ENCODE results near the gene ERMP1.

ERMP1 gene

DNA sequence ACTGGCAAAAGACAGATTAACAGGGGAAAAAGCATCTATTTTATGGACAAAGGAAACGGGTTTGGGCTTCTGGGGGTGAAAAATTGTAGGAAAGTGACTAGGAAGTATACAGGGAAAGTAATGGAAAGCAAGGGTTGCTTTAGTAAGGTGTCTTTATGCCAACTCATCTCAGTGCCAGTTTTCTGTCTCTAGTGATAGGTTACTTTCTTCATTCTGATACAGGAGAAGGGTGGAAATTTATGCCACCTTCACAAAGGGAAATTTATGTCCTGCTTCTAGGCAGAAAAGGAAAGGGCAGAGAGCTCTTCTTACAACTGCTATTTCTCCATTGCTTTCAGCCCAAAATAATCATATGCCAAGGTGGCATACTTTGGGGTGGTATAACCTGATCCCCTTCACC, 20.1 kb upstream of the ERMP1 start:
- no peak for DNase-seq

GRCh38 chr9:5851445-5851844, 18.5 kb upstream of the ERMP1 start:
- DNase-seq, result peak; percentile 38

DNA sequence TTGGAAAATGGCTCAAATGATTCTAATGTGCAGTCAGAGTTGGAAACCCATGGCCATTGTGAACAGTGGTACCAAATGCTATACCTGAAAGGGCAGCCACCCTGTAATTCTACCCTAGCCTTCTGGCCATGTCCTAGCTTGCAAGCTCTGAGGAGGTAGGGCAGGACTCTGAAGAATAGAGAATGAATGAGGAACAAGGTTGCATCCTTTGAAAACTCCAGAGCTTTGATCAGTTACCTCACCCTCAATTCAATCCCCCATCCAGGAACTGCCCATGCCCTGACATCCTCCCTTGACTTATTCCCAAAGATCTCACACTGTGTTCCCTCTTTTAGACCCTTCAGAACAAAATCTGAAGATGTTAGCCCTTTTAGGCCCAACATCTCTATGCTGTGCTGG, 17.8 kb upstream of the ERMP1 start:
- DNase-seq, result no peak

- no peak for DNase-seq
Observed at GRCh38 chr9:5848372-5848882, 15.5 kb upstream of the ERMP1 start.

DNA sequence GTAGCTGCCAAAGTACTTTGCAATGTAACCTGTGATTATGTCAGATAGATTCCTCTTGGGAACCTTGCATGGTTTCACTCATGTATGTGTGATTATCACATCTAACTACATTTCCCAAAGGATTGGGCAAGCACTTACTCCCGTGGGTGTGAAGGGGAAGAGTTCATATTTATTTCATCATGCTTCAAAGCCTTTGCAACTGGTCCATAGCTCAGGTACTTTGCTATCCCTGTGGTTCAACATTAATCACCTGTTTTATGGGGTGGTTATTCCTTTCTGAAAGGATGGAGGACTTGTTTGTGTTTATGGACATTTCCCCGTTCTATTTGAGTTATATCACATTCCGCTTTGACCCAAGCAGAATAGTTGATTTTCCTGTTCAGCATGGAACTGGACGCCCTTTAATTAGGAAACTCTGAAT, 13.6 kb upstream of the ERMP1 start:
- no peak for DNase-seq

GRCh38 chr9:5846096-5846495, 13.2 kb upstream of the ERMP1 start:
- no peak for DNase-seq

DNA sequence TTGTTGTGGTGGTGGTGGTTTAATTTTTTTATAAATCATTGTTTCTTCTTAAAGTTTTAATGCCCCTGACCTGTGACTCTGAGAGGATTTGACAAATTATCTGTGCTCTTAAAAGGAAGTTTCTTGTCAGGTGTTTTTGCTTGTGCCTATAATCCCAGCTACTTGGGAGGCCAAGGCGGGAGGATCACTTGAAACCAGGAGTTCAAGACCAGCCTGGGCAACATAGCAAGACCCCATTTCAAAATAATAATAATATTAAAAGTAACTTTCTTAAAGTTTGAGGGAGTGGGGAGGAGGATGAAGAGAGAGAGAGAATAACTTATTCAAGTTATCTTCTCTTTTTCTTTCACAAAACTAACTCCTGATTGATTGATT, 12.2 kb upstream of the ERMP1 start:
- DNase-seq, result no peak

GRCh38 chr9:5843794-5844471, 11.0 kb upstream of the ERMP1 start:
- no peak for DNase-seq

- DNase-seq, result no peak
Observed at GRCh38 chr9:5842929-5843793, 10.2 kb upstream of the ERMP1 start.

- peak; percentile 65 for DNase-seq
Observed at GRCh38 chr9:5841771-5842573, 9.1 kb upstream of the ERMP1 start.

DNA sequence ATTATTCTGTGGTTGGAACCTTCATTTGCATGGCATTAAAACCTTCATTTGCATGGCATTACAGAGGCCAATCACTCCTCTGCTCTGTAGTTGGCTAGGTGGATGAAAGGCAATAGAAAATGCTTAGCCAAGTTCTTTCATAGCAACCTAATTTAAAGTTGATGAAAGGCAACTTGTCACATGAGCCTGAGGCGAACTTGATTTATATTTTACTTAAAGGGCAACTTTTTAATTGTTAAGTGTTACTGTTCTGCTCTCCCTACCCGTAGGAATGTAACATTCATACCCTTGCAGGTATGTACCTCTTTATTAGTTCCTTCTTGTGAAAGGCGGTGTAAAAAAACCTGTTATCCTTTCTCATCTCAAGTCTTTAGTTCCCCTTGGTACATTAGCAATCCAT, 7.9 kb upstream of the ERMP1 start:
- DNase-seq, result no peak

DNA sequence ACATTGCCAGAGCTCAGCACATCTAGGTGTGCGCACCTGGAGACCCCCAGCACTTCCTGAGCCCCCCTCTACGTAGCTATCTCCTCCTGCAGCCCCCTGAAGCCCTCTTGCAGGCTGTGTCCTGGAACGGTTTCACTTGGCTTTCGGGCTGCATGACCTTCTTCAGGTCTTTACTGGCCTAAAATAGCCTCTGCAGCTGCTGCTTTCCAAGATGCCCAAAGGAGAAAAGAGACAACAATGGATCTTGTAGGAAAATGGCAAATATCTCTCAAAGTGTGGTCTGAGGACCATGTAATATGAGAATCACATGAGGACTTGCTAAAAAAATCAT, 6.6 kb upstream of the ERMP1 start:
- no peak for DNase-seq

DNA sequence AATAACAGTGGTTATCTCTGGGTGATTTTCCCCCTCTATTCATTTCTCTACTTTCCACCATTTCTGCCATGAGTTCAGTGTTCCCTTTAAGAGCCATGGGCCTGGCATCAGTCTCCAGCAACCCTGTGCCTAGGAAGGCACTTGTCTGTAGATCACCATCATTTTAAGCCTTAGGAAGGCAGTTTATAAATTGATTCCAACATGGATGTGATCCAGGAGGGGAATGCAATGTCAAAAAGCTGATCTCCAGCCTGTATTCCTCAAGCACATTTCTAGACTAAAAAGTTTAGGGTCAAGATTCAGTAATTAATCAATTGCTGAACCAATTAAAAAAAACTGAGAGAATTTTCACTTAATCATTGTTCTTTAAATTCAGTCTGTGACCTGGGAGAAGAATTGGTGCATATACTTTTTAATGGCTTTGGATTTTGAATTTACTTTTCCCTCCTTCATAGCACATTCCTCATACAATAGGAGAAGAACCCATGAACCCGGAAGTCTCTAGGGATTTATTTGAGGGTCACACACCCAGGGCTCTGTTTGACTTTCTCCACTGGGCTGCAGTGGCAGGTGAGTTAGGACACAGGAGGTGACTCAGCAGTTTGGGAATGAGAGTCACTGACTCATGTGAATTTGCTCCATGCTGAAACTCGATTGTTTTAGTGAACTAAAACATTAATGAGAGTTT, 6.1 kb upstream of the ERMP1 start:
- DNase-seq, result no peak

DNA sequence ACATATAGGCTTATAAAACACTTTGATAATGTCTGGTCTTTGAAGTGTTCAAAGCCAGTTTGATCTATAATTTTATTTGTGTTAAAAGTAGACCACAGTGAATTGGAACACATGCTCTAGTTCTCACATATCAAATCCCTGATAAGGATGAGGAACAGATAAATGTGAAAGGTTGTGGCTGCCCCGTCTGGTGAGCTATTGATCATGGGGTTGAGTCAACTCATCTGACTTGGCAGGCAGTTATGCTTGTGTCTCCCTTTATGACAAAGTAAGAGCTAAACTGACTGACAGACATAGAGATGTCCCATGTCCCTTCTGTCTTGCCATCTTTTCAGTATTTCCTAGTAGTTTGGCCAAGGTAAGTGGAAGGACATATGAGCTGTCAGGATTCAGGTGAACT, 2.9 kb upstream of the ERMP1 start:
- DNase-seq, result no peak

DNA sequence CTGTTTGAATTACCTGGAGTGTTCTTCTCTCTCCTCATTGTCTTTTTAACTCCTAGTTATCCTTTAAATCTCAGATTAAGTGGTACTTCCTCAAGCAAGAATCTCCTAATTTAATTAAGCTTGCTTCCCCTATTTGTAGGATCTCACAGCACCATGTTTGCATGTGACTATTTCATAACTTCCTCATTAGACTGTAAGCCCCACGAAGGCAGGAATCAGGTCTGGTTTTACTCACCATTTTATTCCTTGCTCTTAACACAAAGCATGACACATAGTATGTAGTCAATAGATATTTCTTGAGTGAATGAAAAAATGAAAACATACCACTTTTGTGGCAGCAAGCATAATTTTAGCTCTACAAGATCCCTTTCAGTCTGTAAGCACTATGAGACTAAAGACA, 1.3 kb upstream of the ERMP1 start:
- DNase-seq, result no peak

GRCh38 chr9:5832071-5832537, 813 bp downstream of the ERMP1 start:
- no peak for DNase-seq

GRCh38 chr9:5825895-5826622, 6.9 kb downstream of the ERMP1 start:
- no peak for DNase-seq

- no peak for DNase-seq
Observed at GRCh38 chr9:5825223-5825622, 7.7 kb downstream of the ERMP1 start.

DNA sequence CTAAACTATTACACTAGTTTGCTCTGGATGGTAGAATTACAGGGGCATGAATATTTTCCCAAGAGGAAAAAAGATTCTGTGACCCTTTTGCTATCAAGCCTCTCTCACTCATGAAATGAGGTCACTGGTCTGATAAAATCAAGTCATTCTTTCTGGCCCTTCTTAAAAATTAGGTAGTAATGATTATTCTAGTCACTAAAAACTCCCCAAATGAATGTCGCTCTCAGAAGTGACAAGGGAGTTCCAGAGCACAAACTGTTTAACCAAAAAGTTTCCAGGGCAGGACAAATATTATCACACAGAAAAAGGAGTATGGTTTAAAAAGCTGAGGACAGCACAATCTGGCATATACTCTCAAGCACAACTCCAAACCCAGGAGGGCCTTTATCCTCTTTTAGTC, 12.5 kb downstream of the ERMP1 start:
- no peak for DNase-seq

DNA sequence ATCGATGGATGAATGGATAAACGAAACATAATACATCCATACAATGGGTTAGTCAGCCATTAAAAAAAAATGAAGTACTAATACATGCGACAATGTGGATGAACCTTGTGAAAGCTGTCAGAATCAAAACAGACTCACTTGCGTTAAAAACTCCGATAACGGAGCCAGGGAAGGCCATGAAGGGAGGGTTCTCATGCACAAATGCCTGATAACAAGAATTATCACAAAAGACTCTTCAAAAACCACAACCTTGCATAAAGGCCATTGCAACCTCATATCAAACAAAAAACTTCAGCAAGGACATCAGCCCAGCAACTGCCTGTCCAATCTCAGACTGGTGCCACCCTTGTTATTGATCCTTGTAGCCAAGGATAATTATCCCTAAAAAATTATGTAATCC, 13.7 kb downstream of the ERMP1 start:
- no peak for DNase-seq

DNA sequence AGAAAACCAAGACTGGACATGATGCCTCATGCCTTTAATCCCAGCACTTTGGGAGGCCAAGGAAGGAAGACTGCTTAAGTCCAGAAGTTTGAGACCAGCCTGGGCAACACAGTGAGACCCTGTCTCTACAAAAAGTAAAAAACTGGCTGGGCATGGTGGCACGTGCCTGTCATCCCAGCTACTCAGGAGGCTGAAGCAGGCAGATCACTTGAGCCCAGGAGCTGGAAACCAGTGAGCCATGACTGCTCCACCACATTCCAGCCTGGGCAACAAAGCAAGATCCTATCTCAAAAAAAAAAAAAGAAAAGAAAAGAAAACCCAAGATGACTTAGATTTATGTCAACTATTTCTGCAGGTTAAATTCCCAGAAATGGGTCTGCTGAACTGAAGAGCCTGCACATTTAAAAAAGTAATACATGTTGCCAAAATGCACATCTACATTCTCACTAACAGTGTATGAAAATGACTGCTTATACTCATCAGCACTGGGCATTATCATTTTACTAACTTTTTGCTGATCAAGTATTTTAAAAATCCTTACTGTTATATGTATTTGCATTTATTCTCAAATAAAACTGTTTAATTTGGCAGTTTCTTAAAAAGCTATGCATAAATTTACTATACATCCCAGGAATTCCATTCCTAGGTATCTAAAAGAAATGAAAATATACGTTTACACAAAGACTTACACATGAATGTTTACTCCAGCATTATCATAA, 14.3 kb downstream of the ERMP1 start:
- no peak for DNase-seq

DNA sequence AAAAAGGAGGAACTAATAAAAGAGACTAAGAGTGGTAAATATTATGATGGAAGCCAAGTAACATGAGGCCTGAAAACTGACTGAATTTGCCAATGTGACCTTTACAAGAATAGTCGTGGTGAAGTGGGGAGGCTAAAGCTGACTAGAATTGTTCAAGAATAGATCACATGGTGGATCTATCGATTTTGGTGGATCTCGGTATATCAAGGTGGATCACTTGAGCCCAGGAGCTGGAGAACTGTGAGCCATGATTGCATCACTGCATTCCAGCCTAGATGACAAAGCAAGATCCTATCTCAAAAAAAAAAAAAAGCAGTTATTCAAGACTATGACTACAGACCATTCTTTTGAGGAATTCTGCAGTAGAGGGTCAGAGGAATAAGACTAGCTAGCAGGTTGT, 15.1 kb downstream of the ERMP1 start:
- DNase-seq, result no peak

All from CD4-positive, alpha-beta T cell treated with Interleukin-15 for 1 hour (primary cell).